SK-N-MC (cell line): Measurements from ENCODE around the gene RNASEH1.
"Not testable (repeated sequence)": the region's sequence is repeated elsewhere in the genome, so short reads cannot be mapped to it uniquely, and the experiment has no call there.

Experiments
- DNase-seq: peaks from one replicate; pipeline ENCODE4 v3.0.0-alpha.2; 2011; ENCODE audit warnings: low read depth, low spot score
- H3K27ac ChIP-seq: fragments of 200-600 bp; sonication (generic); 2 replicates; pipeline ENCODE4 v1.5.1; 2016; ENCODE audit warnings: mixed run types
- H3K36me3 ChIP-seq: fragments of 200-600 bp; sonication (generic); 2 replicates; pipeline ENCODE4 v1.6.1; 2017; ENCODE audit warnings: antibody characterized with exemption, low read length, mixed read lengths; ENCODE audit not compliant: insufficient read depth
- H3K4me3 ChIP-seq: fragments of 200-600 bp; sonication (generic); 2 replicates; pipeline ENCODE4 v1.5.1; 2016
- H3K9ac ChIP-seq: fragments of 200-600 bp; sonication (generic); 2 replicates; pipeline ENCODE4 v1.8.0; 2017; ENCODE audit warnings: mixed run types, mixed read lengths; ENCODE audit not compliant: insufficient read length
- H3K9me3 ChIP-seq: fragments of 200-600 bp; sonication (generic); 2 replicates; pipeline ENCODE4 v1.6.1; 2017; ENCODE audit warnings: low read depth, mild to moderate bottlenecking, antibody characterized with exemption, low read length, moderate library complexity, mixed read lengths
- EZH2 ChIP-seq: fragments of 200-600 bp; sonication (generic); IDR thresholded peaks from one replicate; pipeline ENCODE4 v1.6.1; 2017; ENCODE audit warnings: antibody characterized with exemption
- FOXP2 ChIP-seq: optimal IDR thresholded peaks from 2 replicates; pipeline ENCODE3; 2011; ENCODE audit warnings: mild to moderate bottlenecking, moderate library complexity; ENCODE audit not compliant: insufficient read depth; ENCODE audit errors: extremely low read length, control extremely low read depth
- POLR2AphosphoS5 ChIP-seq: IDR thresholded peaks from 2 replicates; pipeline ENCODE4 v1.6.1; 2012; ENCODE audit warnings: mild to moderate bottlenecking, low read depth, low read length, borderline replicate concordance

RNASEH1 gene

DNA sequence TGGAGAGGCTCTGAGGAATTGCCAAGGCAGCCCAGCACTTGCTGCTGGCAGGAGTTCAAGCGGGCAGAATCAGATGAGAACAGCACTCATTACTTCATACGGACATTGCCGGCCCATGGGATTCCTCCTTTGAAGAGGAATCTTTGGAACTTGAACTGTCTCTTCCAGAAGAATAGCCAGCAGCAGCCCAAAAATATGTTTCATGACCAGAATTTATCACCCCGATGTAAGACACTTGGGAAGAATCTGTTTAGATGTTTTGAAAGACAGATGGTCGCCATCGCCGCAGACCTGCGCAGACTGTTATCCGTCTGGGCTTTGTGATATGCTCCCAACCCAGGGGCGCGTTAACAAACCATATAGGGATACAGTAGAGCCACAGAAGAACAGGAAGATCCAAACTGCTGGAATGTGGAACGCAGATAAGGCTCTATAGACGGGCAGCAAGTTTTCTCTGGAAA, 35.1 kb downstream of the RNASEH1 start:
- no peak overlapping the region for H3K27ac ChIP-seq
- no peaks in the 10 kb centered on the region for H3K9me3 ChIP-seq
- TF ChIP-seq POLR2AphosphoS5: no peak
- no peak for TF ChIP-seq FOXP2
- TF ChIP-seq EZH2: no peak
- H3K4me3 ChIP-seq: no peak overlapping the region
- no peak overlapping the region for H3K9ac ChIP-seq
- DNase-seq: no peak
- H3K36me3 ChIP-seq: no peaks in the 10 kb centered on the region

DNA sequence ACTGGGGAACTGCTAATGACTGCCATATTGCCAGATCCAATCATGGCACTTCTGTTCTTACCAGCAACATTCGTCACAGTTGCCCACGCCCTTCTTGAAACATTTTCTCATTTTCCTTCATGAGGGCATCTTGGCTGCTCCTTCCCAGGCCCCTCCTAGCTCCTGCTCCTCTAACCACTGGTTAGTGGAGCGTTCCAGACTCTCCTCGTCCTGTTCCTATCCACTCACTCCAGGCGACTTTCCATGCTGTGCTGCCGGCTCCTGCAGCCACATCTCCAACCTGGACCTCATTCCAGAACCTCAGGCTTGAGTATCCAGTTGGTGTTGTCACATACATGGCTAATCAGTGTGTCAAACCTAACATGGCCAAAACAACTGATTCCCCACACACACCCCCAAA, 37.5 kb downstream of the RNASEH1 start:
- peaks cover 13% of the 10 kb centered on the region for H3K36me3 ChIP-seq
- H3K4me3 ChIP-seq: peak overlapping the region; percentile 94
- DNase-seq: no peak
- TF ChIP-seq EZH2: no peak
- TF ChIP-seq FOXP2: no peak
- no peak for TF ChIP-seq POLR2AphosphoS5
- no peak overlapping the region for H3K27ac ChIP-seq
- no peaks in the 10 kb centered on the region for H3K9me3 ChIP-seq
- H3K9ac ChIP-seq: no peak overlapping the region

DNA sequence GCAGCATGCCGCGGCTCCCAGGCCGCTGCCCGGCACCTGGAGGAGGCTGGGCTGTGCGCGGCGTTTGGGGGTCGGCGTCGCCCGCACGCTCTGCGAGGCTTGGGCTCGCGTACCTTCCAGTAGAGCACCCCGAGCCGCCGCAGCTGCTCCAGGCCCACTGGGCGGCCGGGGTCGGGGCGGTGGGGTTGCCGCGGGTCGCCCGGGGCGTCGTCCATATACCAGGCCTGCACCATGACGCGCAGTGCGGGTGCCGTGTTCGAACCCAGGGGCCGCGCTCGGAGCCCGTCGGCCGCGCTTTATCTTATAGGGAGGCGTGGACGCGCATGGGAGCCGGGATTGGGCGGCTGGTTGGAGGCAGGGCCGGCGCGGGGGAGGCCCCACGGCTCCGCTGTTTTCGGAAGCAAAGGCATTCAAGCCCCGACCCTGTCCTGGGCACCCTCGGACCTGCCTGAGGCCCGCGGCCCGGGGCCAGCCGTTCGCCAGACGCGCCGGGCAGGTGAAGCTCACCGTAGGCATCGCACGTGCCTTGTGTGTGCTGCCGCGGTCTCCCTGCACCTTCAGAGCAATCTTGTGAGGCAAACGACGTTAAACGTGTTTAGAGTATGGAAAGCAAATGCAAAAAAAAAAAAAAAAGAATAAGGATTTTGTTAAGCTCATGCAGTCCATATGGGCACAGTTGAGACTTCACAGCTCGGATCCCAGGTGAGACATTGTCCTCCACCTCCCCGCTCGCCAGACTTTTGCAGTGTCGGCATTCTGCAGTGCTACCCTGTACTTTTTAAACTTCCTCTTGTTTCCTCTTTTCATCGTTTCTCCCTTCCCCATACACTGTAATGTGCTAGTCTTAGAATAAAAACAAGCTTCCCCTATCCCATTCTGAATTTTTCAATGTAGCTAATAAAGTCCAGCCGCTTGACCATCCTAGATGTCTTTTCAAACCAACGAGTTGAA, 38.6 kb downstream of the RNASEH1 start, which contains the start of gene ADI1:
Gene ADI1, minus strand, starts transcription at position 277 of the 951 bp plus-strand sequence. Its CDS starts 44 bp downstream, at position 233.
- DNase-seq: no peak
- TF ChIP-seq FOXP2 (no peak), POLR2AphosphoS5 (peak; percentile 87)
- H3K9ac ChIP-seq: peak within 1 kb of the TSS; percentile 96
- H3K36me3 ChIP-seq: peaks cover 13% of the 10 kb centered on the region
- peak within 1 kb of the TSS; percentile 94 for H3K4me3 ChIP-seq
- H3K9me3 ChIP-seq: no peaks in the 10 kb centered on the region
- peak within 1 kb of the TSS; percentile 95 for H3K27ac ChIP-seq

GRCh38 chr2:3518496-3519254, 39.5 kb downstream of the RNASEH1 start:
- Histone ChIP-seq H3K27ac (peak overlapping the region; percentile 95), H3K9me3 (no peaks in the 10 kb centered on the region), H3K9ac (peak overlapping the region; percentile 96), H3K36me3 (peaks cover 19% of the 10 kb centered on the region), H3K4me3 (peak overlapping the region; percentile 94)
- peak; percentile 73 for DNase-seq
- TF ChIP-seq POLR2AphosphoS5: peak; percentile 91
- no peak for TF ChIP-seq FOXP2
- TF ChIP-seq EZH2: no peak

GRCh38 chr2:3517948-3518495, 40.1 kb downstream of the RNASEH1 start:
- 0 out of 2 replicates have a peak overlapping the region, but pooled peaks have one; percentile 57 for H3K27ac ChIP-seq

GRCh38 chr2:3516831-3517230, 41.3 kb downstream of the RNASEH1 start:
- Histone ChIP-seq H3K4me3 (no peak overlapping the region), H3K36me3 (peaks cover 37% of the 10 kb centered on the region), H3K9ac (no peak overlapping the region), H3K27ac (no peak overlapping the region), H3K9me3 (no peaks in the 10 kb centered on the region)
- DNase-seq: no peak
- TF ChIP-seq EZH2 (no peak), POLR2AphosphoS5 (no peak), FOXP2 (no peak)

More at GRCh38 chr2:3517948-3518495, 40.1 kb downstream of the RNASEH1 start:
- H3K36me3 ChIP-seq: peaks cover 25% of the 10 kb centered on the region
- peak overlapping the region; percentile 86 for H3K9ac ChIP-seq
- H3K4me3 ChIP-seq: peak overlapping the region; percentile 80
- no peak for DNase-seq
- no peak for TF ChIP-seq FOXP2
- no peak for TF ChIP-seq EZH2
- no peak for TF ChIP-seq POLR2AphosphoS5
- H3K9me3 ChIP-seq: no peaks in the 10 kb centered on the region

DNA sequence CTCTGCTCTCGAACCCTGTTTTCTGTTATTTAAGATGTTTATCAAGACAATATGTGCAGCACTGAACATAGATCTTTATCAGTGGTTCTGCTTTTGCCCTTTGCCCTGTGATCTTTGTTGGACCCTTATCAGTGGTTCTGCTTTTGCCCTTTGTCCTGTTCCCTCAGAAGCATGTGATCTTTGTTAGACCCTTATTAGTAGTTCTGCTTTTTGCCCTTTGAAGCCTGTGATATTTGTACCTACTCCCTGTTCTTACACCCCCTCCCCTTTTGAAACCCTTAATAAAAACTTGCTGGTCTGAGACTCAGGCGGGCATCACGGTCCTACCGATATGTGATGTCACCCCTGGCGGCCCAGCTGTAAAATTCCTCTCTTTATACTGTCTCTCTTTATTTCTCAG, 42.7 kb downstream of the RNASEH1 start:
- not testable (repeated sequence) for H3K9me3 ChIP-seq, DNase-seq, H3K4me3 ChIP-seq, H3K9ac ChIP-seq, H3K27ac ChIP-seq
- H3K36me3 ChIP-seq: peaks cover 50% of the 10 kb centered on the region
